Ovary (tissue), 3 donors: ENCODE measurements around the gene NELL1.

Experiments used
- CTCF ChIP-seq, 3 donors: fragments of 450-650 bp in 2 of 3; fragments of 200-600 bp in 1 of 3; IDR thresholded peaks; one replicate each; pipeline versions ENCODE4 v1.5.1 to v1.8.0; 2016 to 2022; ENCODE audit warnings: antibody characterized with exemption in 3 of 3, mild to moderate bottlenecking in 1 of 3
- POLR2A ChIP-seq: fragments of 450-650 bp; IDR thresholded peaks from one replicate; pipeline ENCODE4 v1.6.1; 2017; ENCODE audit warnings: antibody characterized with exemption, mild to moderate bottlenecking, moderate library complexity
- donor health status: DM: no; HTN: no; CAD: no.

- TF ChIP-seq CTCF (IDR thresholded peaks at IDR 0.05) (no peak), POLR2A (no peak)
These were observed 934.5 kb downstream of the NELL1 start for GRCh38 chr11:21603886-21604285.
